Stimulated activated CD4-positive, alpha-beta T cell treated with anti-CD3 and anti-CD28 coated beads, Interleukin-4, amount 100 ng/mL, for 4 hours (primary cell): Measurements from ENCODE around the gene PTPRB.

ENCODE experiments used
- DNase-seq, 2 experiments: peaks; one replicate each; pipeline ENCODE4 v3.0.0-alpha.2; 2020

Gene PTPRB

GRCh38 chr12:70637303-70638085 lies at the start of gene PTPRB:
TSS of gene PTPRB (minus strand) at chr12:70637429. CDS start at chr12:70637395, 34 bp downstream.
- DNase-seq: no peak

- DNase-seq: no peak
Measured at GRCh38 chr12:70686907-70687306, 49.7 kb upstream of the PTPRB start.

- no peak for DNase-seq
Measured at GRCh38 chr12:70686299-70686698, 49.1 kb upstream of the PTPRB start.

GRCh38 chr12:70683976-70684375 lies 46.7 kb upstream of the PTPRB start:
- DNase-seq: no peak

- no peak for DNase-seq
Measured at GRCh38 chr12:70671698-70672097, 34.5 kb upstream of the PTPRB start.

- DNase-seq: no peak
Measured at GRCh38 chr12:70670948-70671347, 33.7 kb upstream of the PTPRB start.

GRCh38 chr12:70667253-70667652 lies 30.0 kb upstream of the PTPRB start:
- DNase-seq: no peak

- no peak for DNase-seq
Measured at GRCh38 chr12:70666364-70666763, 29.1 kb upstream of the PTPRB start.

- DNase-seq: no peak
Measured at GRCh38 chr12:70664465-70664881, 27.2 kb upstream of the PTPRB start.

- DNase-seq: no peak
Measured at GRCh38 chr12:70663838-70664237, 26.6 kb upstream of the PTPRB start.

- no peak for DNase-seq
Measured at GRCh38 chr12:70661466-70662161, 24.4 kb upstream of the PTPRB start.

GRCh38 chr12:70660620-70661219 lies 23.5 kb upstream of the PTPRB start:
- DNase-seq: no peak

- no peak for DNase-seq
Measured at GRCh38 chr12:70660002-70660604, 22.9 kb upstream of the PTPRB start.

- no peak for DNase-seq
Measured at GRCh38 chr12:70659077-70659606, 21.9 kb upstream of the PTPRB start.

- no peak for DNase-seq
Measured at GRCh38 chr12:70657616-70658286, 20.5 kb upstream of the PTPRB start.

GRCh38 chr12:70652451-70652850 lies 15.2 kb upstream of the PTPRB start:
- DNase-seq: no peak

- no peak for DNase-seq
Measured at GRCh38 chr12:70648831-70649230, 11.6 kb upstream of the PTPRB start.

- DNase-seq: no peak
Measured at GRCh38 chr12:70648191-70648590, 11.0 kb upstream of the PTPRB start.

GRCh38 chr12:70646850-70647249 lies 9.6 kb upstream of the PTPRB start:
- DNase-seq: no peak

- DNase-seq: peak in 1 of 2 experiments; percentile 3
Measured at GRCh38 chr12:70645494-70646317, 8.5 kb upstream of the PTPRB start.

- no peak for DNase-seq
Measured at GRCh38 chr12:70644861-70645260, 7.6 kb upstream of the PTPRB start.

GRCh38 chr12:70643939-70644338 lies 6.7 kb upstream of the PTPRB start:
- no peak for DNase-seq
